ENCODE results near the gene TCEA3.

The TCEA3 gene

DNA sequence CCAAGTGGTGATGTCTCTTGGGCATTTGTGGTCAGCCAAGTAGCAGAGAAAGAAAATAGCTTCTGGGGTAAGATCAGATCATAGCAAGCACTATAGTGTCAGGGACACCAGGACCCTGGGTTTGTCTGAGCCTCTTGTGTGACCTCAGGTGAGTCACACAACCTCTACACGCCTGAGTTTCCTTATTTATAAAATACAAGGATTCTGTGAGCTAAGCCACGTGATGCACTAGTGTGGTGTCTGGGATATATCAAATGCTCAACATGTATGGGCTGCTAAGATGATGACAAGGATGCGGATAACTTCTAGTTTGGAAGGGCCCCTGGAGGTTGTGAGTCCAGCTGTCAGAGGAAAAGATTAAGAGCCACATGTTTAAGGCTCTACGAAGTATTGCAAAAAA, 30.4 kb downstream of the TCEA3 start:
- no peak for DNase-seq (ENCODE audit: low read depth, low spot score)
- no peaks in the 10 kb centered on the region for H3K9me3 ChIP-seq (ENCODE audit: control insufficient read depth, insufficient read depth, low read length)
- no CpG with 5 or more reads among the region's 4 CpGs for WGBS (ENCODE audit: insufficient coverage, insufficient read length)
- H3K27ac ChIP-seq (ENCODE audit: low read length): no peak overlapping the region
- no peak overlapping the region for H3K4me3 ChIP-seq (ENCODE audit: low read length)
- H3K36me3 ChIP-seq (ENCODE audit: control insufficient read depth, insufficient read depth, low read length): no peaks in the 10 kb centered on the region
- peaks cover 37% of the 10 kb centered on the region for H3K27me3 ChIP-seq (ENCODE audit: control insufficient read depth, insufficient read depth, low read length)
- H3K4me1 ChIP-seq (ENCODE audit: control insufficient read depth, insufficient read depth, low read length): peaks cover 3% of the 10 kb centered on the region; the same call in 1 of the 2 replicates

DNA sequence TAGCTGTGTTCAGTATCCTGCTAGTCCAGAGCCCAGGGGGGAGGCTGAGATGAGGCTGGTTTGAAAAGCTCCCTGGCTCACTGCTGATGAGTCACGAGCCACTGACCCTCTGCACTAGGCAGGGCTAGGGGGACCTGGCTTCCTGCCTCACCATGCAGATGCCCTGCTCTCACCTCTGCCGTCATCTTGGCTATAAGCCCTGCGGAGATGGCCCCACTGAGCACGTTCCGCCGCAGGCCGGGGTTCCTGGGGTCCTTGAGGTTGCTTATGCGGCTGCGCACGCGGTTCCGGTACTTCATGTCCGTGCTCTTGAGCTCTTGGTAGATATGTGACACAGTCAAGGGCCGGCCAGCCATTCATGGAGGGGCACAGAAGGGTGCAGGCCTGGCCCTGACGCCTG, 30.8 kb downstream of the TCEA3 start:
- H3K4me1 ChIP-seq (ENCODE audit: control insufficient read depth, insufficient read depth, low read length): peaks cover 3% of the 10 kb centered on the region; the same call in 1 of the 2 replicates
- no peaks in the 10 kb centered on the region for H3K36me3 ChIP-seq (ENCODE audit: control insufficient read depth, insufficient read depth, low read length)
- H3K9me3 ChIP-seq (ENCODE audit: control insufficient read depth, insufficient read depth, low read length): no peaks in the 10 kb centered on the region
- no peak overlapping the region for H3K27ac ChIP-seq (ENCODE audit: low read length)
- WGBS (ENCODE audit: insufficient coverage, insufficient read length): no CpG with 5 or more reads among the region's 15 CpGs
- H3K4me3 ChIP-seq (ENCODE audit: low read length): no peak overlapping the region
- no peak for DNase-seq (ENCODE audit: low read depth, low spot score)
- H3K27me3 ChIP-seq (ENCODE audit: control insufficient read depth, insufficient read depth, low read length): peaks cover 36% of the 10 kb centered on the region

DNA sequence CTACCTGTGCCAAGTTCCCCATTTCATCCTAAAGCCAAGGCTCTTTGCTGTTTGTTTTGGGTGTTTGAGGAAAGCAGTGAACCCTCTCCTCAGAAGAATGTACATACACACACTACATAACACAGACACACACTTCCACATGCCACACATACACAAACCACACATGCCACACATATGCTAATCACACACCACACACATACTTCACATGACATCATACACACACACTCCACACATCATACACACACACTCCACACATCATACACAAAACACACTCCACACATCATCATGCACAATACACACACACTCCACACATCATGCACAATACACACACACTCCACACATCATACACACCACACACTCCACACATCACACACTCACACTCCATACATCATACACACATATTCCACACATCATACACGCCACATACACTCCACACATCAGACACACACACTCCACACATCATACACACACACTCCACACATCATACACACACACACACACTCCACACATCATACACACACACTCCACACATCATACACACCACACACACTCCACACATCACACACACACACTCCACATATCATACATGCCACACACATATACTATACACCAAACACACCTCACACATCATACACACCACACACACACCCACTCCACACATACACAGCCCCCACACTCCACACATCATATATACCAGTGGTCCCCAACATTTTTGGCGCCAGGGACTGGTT, 32.3 kb downstream of the TCEA3 start:
- Histone ChIP-seq H3K4me3 (ENCODE audit: low read length) (no peak overlapping the region), H3K27me3 (ENCODE audit: control insufficient read depth, insufficient read depth, low read length) (peaks cover 35% of the 10 kb centered on the region), H3K9me3 (ENCODE audit: control insufficient read depth, insufficient read depth, low read length) (no peaks in the 10 kb centered on the region), H3K36me3 (ENCODE audit: control insufficient read depth, insufficient read depth, low read length) (no peaks in the 10 kb centered on the region), H3K4me1 (ENCODE audit: control insufficient read depth, insufficient read depth, low read length) (peaks cover 3% of the 10 kb centered on the region; the same call in 1 of the 2 replicates), H3K27ac (ENCODE audit: low read length) (no peak overlapping the region)
- WGBS (ENCODE audit: insufficient coverage, insufficient read length): 100% methylated on average over 1 of the region's 2 CpGs
- no peak for DNase-seq (ENCODE audit: low read depth, low spot score)

DNA sequence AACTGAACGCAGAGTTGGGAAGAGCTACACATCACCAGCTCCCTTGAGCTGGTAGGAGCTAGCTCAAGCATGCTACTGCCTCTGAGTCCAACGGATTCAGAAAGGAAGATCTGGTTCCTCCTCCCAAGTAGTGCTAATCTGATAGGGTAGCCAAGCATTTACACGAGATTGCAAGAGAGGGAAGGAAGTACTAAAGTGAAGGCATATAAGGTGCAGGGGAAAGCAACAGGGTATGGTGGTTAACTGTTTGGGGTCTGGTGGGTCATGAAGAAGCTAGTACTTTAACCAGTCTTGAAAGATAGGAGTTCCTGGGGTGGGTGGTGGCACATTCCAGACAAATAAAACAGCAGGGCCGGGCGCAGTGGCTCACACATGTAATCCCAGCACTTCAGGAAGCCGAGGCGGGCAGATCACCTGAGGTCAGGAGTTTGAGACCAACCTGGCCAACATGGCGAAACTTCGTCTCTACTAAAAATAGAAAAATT, 34.7 kb downstream of the TCEA3 start:
- H3K4me3 ChIP-seq (ENCODE audit: low read length): no peak overlapping the region
- H3K27ac ChIP-seq (ENCODE audit: low read length): no peak overlapping the region
- no peak for DNase-seq (ENCODE audit: low read depth, low spot score)
- no peaks in the 10 kb centered on the region for H3K36me3 ChIP-seq (ENCODE audit: control insufficient read depth, insufficient read depth, low read length)
- no peaks in the 10 kb centered on the region; the same call in 1 of the 2 replicates for H3K9me3 ChIP-seq (ENCODE audit: control insufficient read depth, insufficient read depth, low read length)
- no CpG with 5 or more reads among the region's 9 CpGs for WGBS (ENCODE audit: insufficient coverage, insufficient read length)
- H3K4me1 ChIP-seq (ENCODE audit: control insufficient read depth, insufficient read depth, low read length): peaks cover 3% of the 10 kb centered on the region; the same call in 1 of the 2 replicates
- H3K27me3 ChIP-seq (ENCODE audit: control insufficient read depth, insufficient read depth, low read length): peaks cover 34% of the 10 kb centered on the region; the same call in 1 of the 2 replicates

DNA sequence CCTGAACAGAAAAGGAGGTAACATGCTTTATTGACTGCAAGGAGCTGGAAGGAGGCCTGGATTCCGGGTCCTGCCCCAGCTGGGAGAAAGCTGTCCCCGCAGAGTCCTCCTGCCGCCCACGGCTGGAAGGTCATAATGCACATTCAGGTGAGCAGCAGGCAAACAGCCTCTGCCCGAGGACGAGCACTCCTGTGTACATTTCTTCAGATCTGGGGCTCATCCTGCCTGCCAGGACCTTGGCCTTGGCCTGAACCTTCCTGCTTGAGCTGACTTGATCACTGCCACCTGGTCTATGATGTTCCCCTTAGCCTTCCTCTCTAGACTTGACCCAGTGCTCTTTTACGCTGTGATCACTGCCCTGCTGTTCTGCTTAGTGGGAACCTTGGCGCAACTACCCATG, 37.1 kb downstream of the TCEA3 start:
- DNase-seq (ENCODE audit: low read depth, low spot score): no peak
- peaks cover 33% of the 10 kb centered on the region; the same call in 1 of the 2 replicates for H3K27me3 ChIP-seq (ENCODE audit: control insufficient read depth, insufficient read depth, low read length)

DNA sequence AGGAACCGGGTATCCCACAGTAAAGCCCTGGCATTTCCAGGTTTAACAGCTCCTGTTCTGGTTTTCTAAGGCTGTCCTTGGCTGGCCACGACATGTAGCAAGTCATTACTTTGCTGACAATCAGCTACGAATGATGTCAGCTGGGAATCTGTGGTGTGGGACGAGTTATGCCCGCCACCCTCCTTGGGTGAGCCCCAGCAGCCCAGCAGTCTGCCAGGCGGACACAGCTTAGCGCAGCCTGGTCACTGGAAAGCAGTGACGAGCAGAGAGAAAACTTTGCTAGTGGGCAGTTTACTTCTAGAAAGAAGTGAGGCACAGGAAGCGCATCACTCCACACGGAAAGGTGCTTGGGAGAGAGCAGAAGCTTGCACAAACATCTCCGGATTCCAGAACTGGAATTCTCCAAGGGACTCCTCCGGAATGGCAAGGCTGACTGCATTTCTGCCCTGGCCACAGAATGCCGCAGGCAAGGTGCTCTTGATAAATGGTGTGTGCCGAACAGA, 39.4 kb downstream of the TCEA3 start:
- Histone ChIP-seq H3K9me3 (ENCODE audit: control insufficient read depth, insufficient read depth, low read length) (no peaks in the 10 kb centered on the region; the same call in 1 of the 2 replicates), H3K27me3 (ENCODE audit: control insufficient read depth, insufficient read depth, low read length) (peaks cover 40% of the 10 kb centered on the region), H3K36me3 (ENCODE audit: control insufficient read depth, insufficient read depth, low read length) (no peaks in the 10 kb centered on the region), H3K4me3 (ENCODE audit: low read length) (no peak overlapping the region), H3K27ac (ENCODE audit: low read length) (no peak overlapping the region), H3K4me1 (ENCODE audit: control insufficient read depth, insufficient read depth, low read length) (no peaks in the 10 kb centered on the region)
- WGBS (ENCODE audit: insufficient coverage, insufficient read length): no CpG with 5 or more reads among the region's 14 CpGs
- no peak for DNase-seq (ENCODE audit: low read depth, low spot score)

More for the DNA sequence above, 37.1 kb downstream of the TCEA3 start:
- no CpG with 5 or more reads among the region's 8 CpGs for WGBS (ENCODE audit: insufficient coverage, insufficient read length)
- no peaks in the 10 kb centered on the region for H3K4me1 ChIP-seq (ENCODE audit: control insufficient read depth, insufficient read depth, low read length)
- no peak overlapping the region for H3K27ac ChIP-seq (ENCODE audit: low read length)
- no peaks in the 10 kb centered on the region; the same call in 1 of the 2 replicates for H3K9me3 ChIP-seq (ENCODE audit: control insufficient read depth, insufficient read depth, low read length)
- H3K4me3 ChIP-seq (ENCODE audit: low read length): no peak overlapping the region
- H3K36me3 ChIP-seq (ENCODE audit: control insufficient read depth, insufficient read depth, low read length): no peaks in the 10 kb centered on the region

DNA sequence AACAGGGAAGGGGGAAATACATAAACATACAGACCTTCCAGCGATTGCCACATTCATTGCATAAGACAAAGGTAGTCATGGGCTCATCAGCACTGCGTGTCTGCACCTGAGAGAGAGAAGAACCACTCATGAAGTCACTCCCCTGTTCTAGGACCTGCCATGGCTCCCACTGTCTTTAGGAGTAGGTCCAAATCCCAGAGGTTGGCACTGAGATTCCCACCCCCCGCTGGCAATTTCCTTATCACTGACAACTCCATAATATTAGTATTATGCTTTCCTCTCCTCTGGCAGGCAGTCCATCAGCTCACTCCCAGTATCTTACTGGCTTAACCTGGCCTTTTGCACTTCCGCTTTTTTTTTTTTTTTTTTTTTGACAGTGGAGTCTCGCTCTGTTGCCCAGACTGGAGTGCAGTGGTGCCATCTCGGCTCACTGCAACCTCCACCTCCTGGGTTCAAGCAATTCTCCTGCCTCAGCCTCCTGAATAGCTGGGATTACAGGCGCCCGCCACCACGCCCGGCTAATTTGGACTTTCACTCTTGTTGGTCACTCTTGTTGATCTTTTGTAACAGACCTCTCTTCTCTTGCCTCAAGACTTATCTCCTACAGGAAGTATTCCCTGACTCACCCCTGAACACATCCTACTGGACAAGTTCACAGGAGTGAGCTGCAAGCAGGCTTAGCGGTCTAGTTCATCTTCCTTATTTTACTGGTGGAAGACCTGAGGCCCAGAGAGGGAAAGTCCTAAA, 40.1 kb downstream of the TCEA3 start:
- Histone ChIP-seq H3K9me3 (ENCODE audit: control insufficient read depth, insufficient read depth, low read length) (no peaks in the 10 kb centered on the region; the same call in 1 of the 2 replicates), H3K4me3 (ENCODE audit: low read length) (no peak overlapping the region), H3K4me1 (ENCODE audit: control insufficient read depth, insufficient read depth, low read length) (no peaks in the 10 kb centered on the region), H3K27me3 (ENCODE audit: control insufficient read depth, insufficient read depth, low read length) (peaks cover 35% of the 10 kb centered on the region), H3K27ac (ENCODE audit: low read length) (no peak overlapping the region), H3K36me3 (ENCODE audit: control insufficient read depth, insufficient read depth, low read length) (no peaks in the 10 kb centered on the region)
- no CpG with 5 or more reads among the region's 11 CpGs for WGBS (ENCODE audit: insufficient coverage, insufficient read length)
- DNase-seq (ENCODE audit: low read depth, low spot score): no peak

DNA sequence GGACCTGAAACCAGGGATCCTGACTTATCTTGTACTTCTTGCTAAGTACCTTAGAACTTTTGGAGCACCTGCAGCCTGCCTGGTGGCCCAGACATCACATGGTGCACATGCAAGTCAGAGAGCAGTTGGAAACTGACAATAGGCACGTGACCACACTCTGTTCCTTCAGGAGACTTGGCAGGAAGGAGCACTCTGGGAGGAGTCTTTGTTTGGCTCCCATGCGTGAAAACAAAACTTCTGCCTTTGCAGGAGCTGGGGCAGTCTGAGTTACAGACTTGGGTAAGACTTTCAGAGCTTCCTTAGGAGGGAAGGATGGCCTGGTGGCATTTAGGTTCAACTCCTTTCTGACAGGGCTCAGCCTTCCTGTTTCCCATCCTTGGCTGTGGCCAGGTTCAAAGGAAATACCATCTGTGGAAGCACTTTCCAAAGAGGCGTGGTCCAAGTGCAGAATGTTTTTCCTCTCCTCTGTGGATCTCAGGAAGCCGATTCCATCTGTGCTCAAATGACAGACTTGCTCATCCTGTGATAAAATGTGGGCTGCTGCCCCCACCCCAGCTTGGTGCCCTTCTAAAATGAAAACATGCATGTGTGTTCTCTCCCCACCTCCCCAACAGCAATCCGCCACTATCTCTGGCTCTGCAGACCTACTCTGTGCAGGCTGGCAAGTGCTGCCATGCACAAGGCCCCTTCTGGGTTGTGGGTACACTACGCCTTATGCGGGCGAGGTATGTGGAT, 40.8 kb downstream of the TCEA3 start:
- WGBS (ENCODE audit: insufficient coverage, insufficient read length): no CpG with 5 or more reads among the region's 8 CpGs
- Histone ChIP-seq H3K27ac (ENCODE audit: low read length) (no peak overlapping the region), H3K4me3 (ENCODE audit: low read length) (no peak overlapping the region; the same call in 1 of the 2 replicates), H3K36me3 (ENCODE audit: control insufficient read depth, insufficient read depth, low read length) (no peaks in the 10 kb centered on the region), H3K9me3 (ENCODE audit: control insufficient read depth, insufficient read depth, low read length) (no peaks in the 10 kb centered on the region; the same call in 1 of the 2 replicates), H3K4me1 (ENCODE audit: control insufficient read depth, insufficient read depth, low read length) (no peaks in the 10 kb centered on the region), H3K27me3 (ENCODE audit: control insufficient read depth, insufficient read depth, low read length) (peaks cover 37% of the 10 kb centered on the region)
- no peak for DNase-seq (ENCODE audit: low read depth, low spot score)

DNA sequence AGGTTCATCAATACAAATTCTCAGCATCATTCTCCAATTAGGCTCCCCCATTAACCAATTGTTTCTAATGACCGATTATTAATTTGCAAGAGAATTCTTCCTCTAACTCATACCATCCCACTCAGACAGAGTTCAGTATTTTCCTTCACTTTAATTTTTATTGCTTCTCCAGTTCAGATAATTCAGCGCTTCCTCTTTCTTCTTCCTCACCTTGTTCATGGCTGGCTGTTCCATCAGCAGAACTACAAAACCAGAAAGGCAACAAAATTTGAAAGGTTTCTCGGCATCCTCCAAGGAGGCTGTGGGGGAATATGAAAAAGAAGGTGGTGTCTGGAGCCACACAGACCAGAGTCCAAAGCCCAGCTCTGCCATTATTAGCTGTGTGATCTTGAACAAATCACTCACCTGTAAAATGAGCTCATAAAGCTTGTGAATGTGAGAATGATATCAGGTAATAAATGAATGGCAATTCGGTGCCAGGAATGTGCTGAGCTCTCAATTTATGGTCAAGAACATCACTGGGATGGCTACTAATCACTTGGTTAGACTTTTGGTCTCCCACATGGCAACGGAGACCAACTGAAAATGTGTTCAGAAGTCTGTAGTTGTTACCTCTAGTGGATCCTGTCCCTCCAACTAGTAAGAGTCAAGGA, 43.2 kb downstream of the TCEA3 start:
- DNase-seq (ENCODE audit: low read depth, low spot score): no peak
- Histone ChIP-seq H3K4me1 (ENCODE audit: control insufficient read depth, insufficient read depth, low read length) (no peaks in the 10 kb centered on the region), H3K4me3 (ENCODE audit: low read length) (no peak overlapping the region), H3K27me3 (ENCODE audit: control insufficient read depth, insufficient read depth, low read length) (peaks cover 30% of the 10 kb centered on the region), H3K9me3 (ENCODE audit: control insufficient read depth, insufficient read depth, low read length) (no peaks in the 10 kb centered on the region), H3K27ac (ENCODE audit: low read length) (no peak overlapping the region), H3K36me3 (ENCODE audit: control insufficient read depth, insufficient read depth, low read length) (no peaks in the 10 kb centered on the region)
- no CpG with 5 or more reads among the region's 5 CpGs for WGBS (ENCODE audit: insufficient coverage, insufficient read length)

All from iPS DF 6.9 (cell line).